Endothelial cell of umbilical vein (primary cell): ENCODE data around the gene TRDN. TPM values are rescaled to one million over a fixed set of nuclear protein-coding genes. Genes with fewer than 3 reads are reported as not detected.
"Not testable (repeated sequence)": the region's sequence is repeated elsewhere in the genome, so short reads cannot be mapped to it uniquely, and the experiment has no call there.

Experiments
- BruUV-seq: library from RNA; stranded (reverse); fragments of 400-500 nt; replicated peaks from 2 replicates; lab custom pipeline; 2021; lab: Mats Ljungman, UMichigan
- CTCF ChIA-PET: fragments of 300-600, 350-600 bp; sonication (Branson Sonifier 250); formaldehyde crosslinking; loops from one replicate; lab custom pipeline; 2021; ENCODE audit warnings: antibody characterized with exemption, inconsistent platforms; lab: Charles Lee
- POLR2A ChIA-PET: fragments of 300-600, 350-600 bp; sonication (Branson Sonifier 250); formaldehyde crosslinking; loops from one replicate; lab custom pipeline; 2021; ENCODE audit warnings: antibody characterized with exemption, inconsistent platforms; lab: Charles Lee
- DNase-seq: peaks from one replicate; pipeline ENCODE4 v3.0.0-alpha.2; 2011; ENCODE audit warnings: low read depth, low spot score
- FAIRE-seq: peaks from 2 replicates; lab custom pipeline; 2011; peaks lifted over from hg19 to GRCh38; lab: Jason Lieb, UNC
- H2AFZ ChIP-seq: 2 replicates; pipeline ENCODE4 v1.6.0; 2012; ENCODE audit warnings: low read depth, low read length, control low read depth, inconsistent platforms
- H3K27ac ChIP-seq: 2 replicates; pipeline ENCODE4 v1.5.1; 2011; ENCODE audit warnings: low read depth, mild to moderate bottlenecking, control low read depth, low read length, moderate library complexity; ENCODE audit not compliant: insufficient read depth
- H3K27me3 ChIP-seq, 2 experiments: 2 replicates each; pipeline versions ENCODE4 v1.6.0 to v1.6.1; 2011; ENCODE audit warnings: low read length in 2 of 2, mixed read lengths in 1 of 2; ENCODE audit not compliant: control insufficient read depth in 2 of 2, insufficient read depth in 2 of 2
- H3K36me3 ChIP-seq, 2 experiments: 2 replicates in 1 of 2; 3 replicates in 1 of 2; pipeline ENCODE4 v1.5.1; 2011; ENCODE audit warnings: low read length in 2 of 2, mild to moderate bottlenecking in 1 of 2, moderate library complexity in 1 of 2; ENCODE audit not compliant: control insufficient read depth in 2 of 2, insufficient read depth in 2 of 2; ENCODE audit errors: extremely low read depth in 1 of 2
- H3K4me1 ChIP-seq: 3 replicates; pipeline ENCODE4 v1.5.1; 2011; ENCODE audit warnings: mild to moderate bottlenecking, low read length; ENCODE audit not compliant: control insufficient read depth, insufficient read depth; ENCODE audit errors: extremely low read depth
- H3K4me2 ChIP-seq: 2 replicates; pipeline ENCODE4 v1.6.1; 2011; ENCODE audit warnings: low read length, control low read depth, mixed read lengths; ENCODE audit not compliant: insufficient read depth
- H3K4me3 ChIP-seq, 3 experiments: fragments of 200-600 bp in 1 of 3; sonication (generic), shearing (Covaris generic) in 1 of 3; replicated peaks in 1 of 3; 2 replicates each; pipeline ENCODE4 v1.5.1; 2011 to 2016; ENCODE audit warnings: control low read depth in 3 of 3, low read length in 3 of 3, mild to moderate bottlenecking in 2 of 3, inconsistent platforms in 1 of 3, low read depth in 1 of 3, moderate library complexity in 1 of 3; ENCODE audit not compliant: insufficient read depth in 1 of 3
- H3K79me2 ChIP-seq: 2 replicates; pipeline ENCODE4 v1.6.0; 2012; ENCODE audit warnings: low read length, inconsistent platforms; ENCODE audit not compliant: control insufficient read depth, insufficient read depth
- H3K9ac ChIP-seq: replicated peaks from 2 replicates; pipeline ENCODE3; 2011; ENCODE audit warnings: low read length, control low read depth; ENCODE audit not compliant: insufficient read depth; ENCODE audit errors: extremely low read depth
- H3K9me1 ChIP-seq: replicated peaks from 3 replicates; pipeline ENCODE4 v1.6.0; 2011; ENCODE audit warnings: mild to moderate bottlenecking, low read length; ENCODE audit not compliant: control insufficient read depth, insufficient read depth; ENCODE audit errors: extremely low read depth
- H3K9me3 ChIP-seq: replicated peaks from 2 replicates; pipeline ENCODE4 v1.5.1; 2012; ENCODE audit warnings: low read length, inconsistent platforms; ENCODE audit not compliant: control insufficient read depth, insufficient read depth
- H4K20me1 ChIP-seq: replicated peaks from 2 replicates; pipeline ENCODE3; 2011; ENCODE audit warnings: mild to moderate bottlenecking, low read length; ENCODE audit not compliant: control insufficient read depth, insufficient read depth; ENCODE audit errors: extremely low read depth
- CTCF ChIP-seq, 2 donors: IDR thresholded peaks; 1 replicate in 1 of 2; 2 replicates in 1 of 2; pipeline ENCODE4 v1.5.1; 2011; ENCODE audit warnings: low read length in 2 of 2, mild to moderate bottlenecking in 2 of 2, moderate library complexity in 2 of 2, control low read depth in 1 of 2, inconsistent platforms in 1 of 2, low read depth in 1 of 2; ENCODE audit not compliant: insufficient read depth in 1 of 2; ENCODE audit errors: extremely low read depth in 1 of 2
- dilution Hi-C: fragments of 300-500 bp; cut with MboI; formaldehyde crosslinking; loops from one replicate; pipeline ENCODE4 v1.15.0; 2019; ENCODE audit warnings: low sequenced_read_pairs; ENCODE audit not compliant: extremely low pct_ligation_motif_present
- intact Hi-C: fragments of 100-400 bp; cut with micrococcal nuclease; formaldehyde crosslinking; loops from one replicate; pipeline ENCODE4 v1.10.0; 2022
- polyA plus RNA-seq, 4 experiments: library from polyadenylated mRNA; depleted of rRNA in 3 of 4; stranded (reverse) in 3 of 4; unstranded in 1 of 4; fragments of >200 nt; gene quantifications; 2 replicates each; pipeline versions ENCODE4 v1.2.1 to v1.2.3, GENCODE V29; 2011 to 2012; ENCODE audit warnings: missing spikeins in 1 of 4
- total RNA-seq: library from RNA; stranded (reverse); gene quantifications from 2 replicates; pipeline ENCODE4 v1.2.3, GENCODE V29; 2021

The TRDN gene
- total and polyA plus RNA-seq, 2 donors (not counting 3 experiments of a cell fraction or from before 2014, with no cell fraction given), result not detected

- ChIA-PET POLR2A (no interaction called here), CTCF (interaction anchor here (1.0 to 4.5 kb wide), 3 partner anchors 369 to 586 kb away, joined by 4 to 39 read pairs (median 5); no protein-coding TSS in a partner anchor)
- no peaks in the 10 kb centered on the region for H3K4me1 ChIP-seq
- H3K27ac ChIP-seq, result no peak overlapping the region
- H3K9me3 ChIP-seq, result no peaks in the 10 kb centered on the region
- no peaks in the 10 kb centered on the region for H3K79me2 ChIP-seq
- H3K9ac ChIP-seq, result no peak overlapping the region
- FAIRE-seq (peak; percentile 54), DNase-seq (peak; percentile 14)
- H3K9me1 ChIP-seq, result no peaks in the 10 kb centered on the region
- no TSS peak for BruUV-seq
- H3K36me3 ChIP-seq, result no peaks in the 10 kb centered on the region
- TF ChIP-seq CTCF (IDR thresholded peaks at IDR 0.05; ENCODE audit: extremely low read depth in 1 of 2, insufficient read depth in 1 of 2, low read depth in 1 of 2, low read length in 2 of 2), result no peak
- intact Hi-C loops (loop anchor here (1.0 kb wide), 3 partner anchors 370 to 587 kb away; no protein-coding TSS in a partner anchor), dilution Hi-C loops (no loop called here)
- no peak overlapping the region for H3K4me2 ChIP-seq
- H3K27me3 ChIP-seq, result peaks cover 0 to 3% of the 10 kb centered on the region in 2 experiments
- no peak overlapping the region for H3K4me3 ChIP-seq
- no peak overlapping the region for H2AFZ ChIP-seq
- H4K20me1 ChIP-seq, result no peaks in the 10 kb centered on the region
These were observed 319.9 kb downstream of the TRDN start for GRCh38 chr6:123316733-123317323.

- CTCF ChIA-PET, H4K20me1 ChIP-seq, FAIRE-seq, H3K4me2 ChIP-seq, H3K9me3 ChIP-seq, H3K9me1 ChIP-seq, BruUV-seq, H3K4me1 ChIP-seq, H3K36me3 ChIP-seq, intact Hi-C loops, H3K27ac ChIP-seq, H2AFZ ChIP-seq, H3K79me2 ChIP-seq, DNase-seq, dilution Hi-C loops, H3K9ac ChIP-seq, H3K4me3 ChIP-seq, H3K27me3 ChIP-seq, POLR2A ChIA-PET: not testable (repeated sequence)
These were observed 322.3 kb downstream of the TRDN start for GRCh38 chr6:123314459-123314858.
